ENCODE data around the gene FBXO11. TPM values are rescaled to one million over a fixed set of nuclear protein-coding genes. Genes with fewer than 3 reads are reported as not detected.

FBXO11 gene
- total RNA-seq, 1 donor from 2014 or later, result 212 TPM

GRCh38 chr2:47744074-47744473, 162.2 kb downstream of the FBXO11 start:
- no peak for DNase-seq (ENCODE audit: low spot score in 2 of 2)
- FAIRE-seq, result no peak

GRCh38 chr2:47741637-47742036, 164.7 kb downstream of the FBXO11 start:
- DNase-seq (ENCODE audit: low spot score in 2 of 2) (no peak), FAIRE-seq (no peak)

GRCh38 chr2:47741101-47741500, 165.2 kb downstream of the FBXO11 start:
- DNase-seq (ENCODE audit: low spot score in 2 of 2) (no peak), FAIRE-seq (no peak)

Small RNA genes within 50 kb of the gene (small RNA-seq; reads per million reads assigned to genes)
- not detected for gene RF00026
- gene RPL36AP15, result not detected

Other genes starting within 250 kb of the FBXO11 start
- gene MSH6, start 123.4 kb downstream of the FBXO11 start, total RNA-seq, result 48.5 TPM

All from frontal cortex (tissue), 4 donors.